ENCODE data around the gene NPLOC4.
A peak's percentile ranks its signal among the peaks of the same experiment; 100 is the strongest.
"Not testable (repeated sequence)": the region's sequence is repeated elsewhere in the genome, so short reads cannot be mapped to it uniquely, and the experiment has no call there.

NPLOC4 gene

GRCh38 chr17:81636505-81637288, at the start of gene NPLOC4, which contains the start of gene TSPAN10:
TSS of gene NPLOC4 (minus strand) at chr17:81637112. CDS start at chr17:81636930, 182 bp downstream.
TSS of gene TSPAN10 (plus strand) at chr17:81637196. CDS start at chr17:81642413, 5,217 bp downstream.
- Mint-ChIP-seq H3K27me3 (no peaks in the 10 kb centered on the region), H3K9me3 (no peaks in the 10 kb centered on the region), H3K4me1 (peaks cover 17% of the 10 kb centered on the region), H3K4me3 (peak within 1 kb of the TSS; percentile 93), H3K27ac (ENCODE audit: low read depth) (peak within 1 kb of the TSS; percentile 96), H3K36me3 (ENCODE audit: insufficient read depth) (peaks cover 8% of the 10 kb centered on the region)
- peak; percentile 63 to 69 for DNase-seq (ENCODE audit: low spot score in 2 of 2)
- ATAC-seq (replicated peaks; ENCODE audit: extremely low read depth, poor library complexity, severe bottlenecking): peak; percentile 86

- H3K27ac Mint-ChIP-seq (ENCODE audit: low read depth): no peak overlapping the region
- ATAC-seq (replicated peaks; ENCODE audit: extremely low read depth, poor library complexity, severe bottlenecking) (no peak), DNase-seq (ENCODE audit: low spot score in 2 of 2) (no peak)
- no peaks in the 10 kb centered on the region for H3K27me3 Mint-ChIP-seq
- H3K36me3 Mint-ChIP-seq (ENCODE audit: insufficient read depth): peaks cover 30% of the 10 kb centered on the region
- H3K4me1 Mint-ChIP-seq: peaks cover 54% of the 10 kb centered on the region
- H3K4me3 Mint-ChIP-seq: no peak overlapping the region
- no peaks in the 10 kb centered on the region for H3K9me3 Mint-ChIP-seq
Observed at GRCh38 chr17:81686614-81687013, 49.7 kb upstream of the NPLOC4 start.

GRCh38 chr17:81685108-81685507, 48.2 kb upstream of the NPLOC4 start:
- no peak for DNase-seq (ENCODE audit: low spot score in 2 of 2)
- no peak for ATAC-seq (replicated peaks; ENCODE audit: extremely low read depth, poor library complexity, severe bottlenecking)
- Mint-ChIP-seq H3K36me3 (ENCODE audit: insufficient read depth) (peaks cover 29% of the 10 kb centered on the region), H3K27me3 (no peaks in the 10 kb centered on the region), H3K9me3 (no peaks in the 10 kb centered on the region), H3K4me3 (peak overlapping the region; percentile 94), H3K27ac (ENCODE audit: low read depth) (peak overlapping the region; percentile 67), H3K4me1 (peaks cover 53% of the 10 kb centered on the region)

- ATAC-seq (replicated peaks; ENCODE audit: extremely low read depth, poor library complexity, severe bottlenecking) (no peak), DNase-seq (ENCODE audit: low spot score in 2 of 2) (no peak)
- Mint-ChIP-seq H3K27me3 (no peaks in the 10 kb centered on the region), H3K9me3 (no peaks in the 10 kb centered on the region), H3K27ac (ENCODE audit: low read depth) (peak overlapping the region; percentile 67), H3K4me1 (peaks cover 47% of the 10 kb centered on the region), H3K4me3 (peak overlapping the region; percentile 94), H3K36me3 (ENCODE audit: insufficient read depth) (peaks cover 30% of the 10 kb centered on the region)
Observed at GRCh38 chr17:81684442-81684911, 47.6 kb upstream of the NPLOC4 start.

DNA sequence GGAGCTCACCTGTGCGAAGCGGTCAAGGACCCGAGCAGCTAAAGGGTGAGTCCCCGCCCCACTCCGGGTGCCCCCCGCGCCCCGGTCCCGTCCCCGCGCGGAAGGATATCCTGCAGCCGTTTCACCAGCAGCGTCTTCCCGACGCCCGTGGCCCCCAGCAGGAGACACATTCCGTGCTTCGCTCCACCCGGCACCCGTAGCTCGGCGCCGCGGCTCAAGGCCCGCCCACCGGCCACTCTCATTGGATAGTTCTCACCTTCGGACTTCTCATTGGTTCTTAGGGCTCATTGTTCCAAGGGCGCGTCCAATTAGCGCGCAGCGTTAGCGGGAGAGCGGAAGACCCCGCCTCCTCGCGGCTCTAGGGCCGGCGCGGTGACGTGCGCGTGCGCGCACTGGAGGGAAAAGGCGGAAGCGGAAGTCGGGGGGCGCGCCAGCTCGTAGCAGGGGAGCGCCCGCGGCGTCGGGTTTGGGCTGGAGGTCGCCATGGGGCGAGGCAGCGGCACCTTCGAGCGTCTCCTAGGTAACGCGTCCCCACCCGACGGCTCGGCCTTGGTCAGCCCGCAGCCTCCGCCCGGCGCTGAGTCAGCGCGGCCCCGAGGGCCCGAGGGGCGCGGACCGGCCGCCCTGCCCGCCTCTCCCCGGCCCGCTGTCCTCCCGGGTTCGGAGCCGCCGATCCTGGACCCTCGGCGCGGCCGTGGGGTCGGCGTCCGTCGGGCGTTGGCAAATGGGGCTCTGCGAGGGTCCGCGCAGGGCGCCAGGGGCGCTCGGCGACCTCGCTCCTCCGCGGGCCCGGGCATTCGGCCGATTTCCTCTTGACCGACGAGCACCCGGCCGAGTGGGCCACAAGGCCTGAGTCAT, 46.9 kb upstream of the NPLOC4 start, which contains the start of the genes ARL16 and HGS:
TSS of gene ARL16 (minus strand) at position 214 of the 858 bp plus-strand sequence. CDS start at position 170, 44 bp downstream.
TSS of gene HGS (plus strand) at position 428 of the 858 bp plus-strand sequence. CDS start at position 484, 56 bp downstream.
- H3K9me3 Mint-ChIP-seq: no peaks in the 10 kb centered on the region
- peak within 1 kb of the TSS; percentile 94 for H3K4me3 Mint-ChIP-seq
- ATAC-seq (replicated peaks; ENCODE audit: extremely low read depth, poor library complexity, severe bottlenecking) (peak; percentile 99), DNase-seq (ENCODE audit: low spot score in 2 of 2) (peak; percentile 95 to 98)
- peak within 1 kb of the TSS; percentile 75 for H3K27ac Mint-ChIP-seq (ENCODE audit: low read depth)
- H3K4me1 Mint-ChIP-seq: peaks cover 40% of the 10 kb centered on the region
- peaks cover 27% of the 10 kb centered on the region for H3K36me3 Mint-ChIP-seq (ENCODE audit: insufficient read depth)
- no peaks in the 10 kb centered on the region for H3K27me3 Mint-ChIP-seq

DNA sequence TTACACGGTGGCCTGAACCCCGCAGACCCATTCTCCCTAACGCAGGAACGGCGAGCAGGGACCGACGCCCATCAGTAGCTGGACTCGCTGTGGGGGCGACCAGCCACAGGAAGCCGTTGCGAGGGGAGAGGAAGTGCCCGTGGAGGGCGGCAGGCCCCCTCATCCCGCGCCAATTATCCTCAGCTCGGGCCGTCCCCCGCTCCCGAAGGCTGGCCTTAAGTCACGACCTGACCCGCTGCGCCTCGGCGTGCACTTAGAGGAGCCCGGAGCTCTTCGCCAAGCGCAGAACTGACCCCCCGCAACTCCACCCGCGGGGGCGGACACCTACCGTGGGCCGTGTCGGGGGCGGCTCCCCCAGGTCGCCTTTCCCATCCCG, 46.3 kb upstream of the NPLOC4 start:
- peak overlapping the region; percentile 94 for H3K4me3 Mint-ChIP-seq
- peaks cover 26% of the 10 kb centered on the region for H3K36me3 Mint-ChIP-seq (ENCODE audit: insufficient read depth)
- no peaks in the 10 kb centered on the region for H3K27me3 Mint-ChIP-seq
- peak overlapping the region; percentile 75 for H3K27ac Mint-ChIP-seq (ENCODE audit: low read depth)
- peaks cover 37% of the 10 kb centered on the region for H3K4me1 Mint-ChIP-seq
- peak; percentile 19 for ATAC-seq (replicated peaks; ENCODE audit: extremely low read depth, poor library complexity, severe bottlenecking)
- H3K9me3 Mint-ChIP-seq: no peaks in the 10 kb centered on the region
- DNase-seq (ENCODE audit: low spot score in 2 of 2): no peak

- H3K27me3 Mint-ChIP-seq: no peaks in the 10 kb centered on the region
- ATAC-seq (replicated peaks; ENCODE audit: extremely low read depth, poor library complexity, severe bottlenecking) (no peak), DNase-seq (ENCODE audit: low spot score in 2 of 2) (no peak)
- peaks cover 24% of the 10 kb centered on the region for H3K36me3 Mint-ChIP-seq (ENCODE audit: insufficient read depth)
- peak overlapping the region; percentile 94 for H3K4me3 Mint-ChIP-seq
- no peaks in the 10 kb centered on the region for H3K9me3 Mint-ChIP-seq
- peaks cover 37% of the 10 kb centered on the region for H3K4me1 Mint-ChIP-seq
- H3K27ac Mint-ChIP-seq (ENCODE audit: low read depth): no peak overlapping the region
Observed at GRCh38 chr17:81682565-81683207, 45.8 kb upstream of the NPLOC4 start.

- DNase-seq (ENCODE audit: low spot score in 2 of 2) (no peak), ATAC-seq (replicated peaks; ENCODE audit: extremely low read depth, poor library complexity, severe bottlenecking) (no peak)
- peaks cover 21% of the 10 kb centered on the region for H3K36me3 Mint-ChIP-seq (ENCODE audit: insufficient read depth)
- no peaks in the 10 kb centered on the region for H3K27me3 Mint-ChIP-seq
- H3K9me3 Mint-ChIP-seq: no peaks in the 10 kb centered on the region
- peaks cover 32% of the 10 kb centered on the region for H3K4me1 Mint-ChIP-seq
- H3K4me3 Mint-ChIP-seq: no peak overlapping the region
- H3K27ac Mint-ChIP-seq (ENCODE audit: low read depth): no peak overlapping the region
Observed at GRCh38 chr17:81681672-81682071, 44.8 kb upstream of the NPLOC4 start.

GRCh38 chr17:81680150-81680549, 43.2 kb upstream of the NPLOC4 start:
- H3K36me3 Mint-ChIP-seq (ENCODE audit: insufficient read depth): peaks cover 12% of the 10 kb centered on the region
- no peak overlapping the region for H3K4me3 Mint-ChIP-seq
- ATAC-seq (replicated peaks; ENCODE audit: extremely low read depth, poor library complexity, severe bottlenecking) (no peak), DNase-seq (ENCODE audit: low spot score in 2 of 2) (no peak)
- no peak overlapping the region for H3K27ac Mint-ChIP-seq (ENCODE audit: low read depth)
- no peaks in the 10 kb centered on the region for H3K27me3 Mint-ChIP-seq
- peaks cover 30% of the 10 kb centered on the region for H3K4me1 Mint-ChIP-seq
- no peaks in the 10 kb centered on the region for H3K9me3 Mint-ChIP-seq

GRCh38 chr17:81676906-81677305, 40.0 kb upstream of the NPLOC4 start:
- Mint-ChIP-seq H3K27ac (ENCODE audit: low read depth) (no peak overlapping the region), H3K36me3 (ENCODE audit: insufficient read depth) (peaks cover 7% of the 10 kb centered on the region), H3K4me1 (peaks cover 7% of the 10 kb centered on the region), H3K4me3 (no peak overlapping the region), H3K27me3 (no peaks in the 10 kb centered on the region), H3K9me3 (no peaks in the 10 kb centered on the region)
- DNase-seq (ENCODE audit: low spot score in 2 of 2) (no peak), ATAC-seq (replicated peaks; ENCODE audit: extremely low read depth, poor library complexity, severe bottlenecking) (no peak)

DNA sequence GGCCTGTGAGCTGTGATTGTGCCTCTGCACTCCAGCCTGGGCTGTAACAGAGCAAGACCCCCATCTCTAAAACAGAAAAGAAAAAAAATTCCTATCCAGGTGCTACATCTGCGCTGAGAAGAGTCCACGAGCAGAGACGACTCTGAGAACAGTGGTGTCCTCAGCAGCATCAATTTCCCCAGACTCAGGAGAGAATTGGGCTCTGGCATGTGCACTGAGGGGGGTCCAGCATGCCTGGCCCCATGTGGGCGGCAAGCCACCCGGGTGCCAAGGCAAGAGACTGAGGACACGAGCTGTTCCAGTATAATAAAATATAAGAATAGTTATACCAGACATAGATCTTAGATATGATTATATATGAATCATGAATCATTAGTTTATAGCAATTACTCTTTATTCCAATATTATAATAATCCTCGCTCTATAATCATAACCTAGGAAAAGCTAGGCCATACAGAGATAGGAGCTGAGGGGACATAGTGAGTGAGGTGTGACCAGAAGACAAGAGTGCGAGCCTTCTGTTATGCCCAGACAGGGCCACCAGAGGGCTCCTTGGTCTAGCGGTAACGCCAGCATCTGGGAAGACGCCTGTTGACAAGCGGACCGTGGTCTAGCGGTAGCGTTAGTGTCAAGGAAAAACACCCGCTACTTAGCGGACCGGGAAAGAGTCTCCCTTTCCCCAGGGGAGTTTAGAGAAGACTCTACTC, 38.8 kb upstream of the NPLOC4 start:
- ATAC-seq (replicated peaks; ENCODE audit: extremely low read depth, poor library complexity, severe bottlenecking); H3K27ac Mint-ChIP-seq (ENCODE audit: low read depth): not testable (repeated sequence)
- H3K36me3 Mint-ChIP-seq (ENCODE audit: insufficient read depth): peaks cover 12% of the 10 kb centered on the region

More for the DNA sequence above, 38.8 kb upstream of the NPLOC4 start:
- DNase-seq (ENCODE audit: low spot score in 2 of 2); H3K27me3 Mint-ChIP-seq; H3K9me3 Mint-ChIP-seq; H3K4me1 Mint-ChIP-seq; H3K4me3 Mint-ChIP-seq: not testable (repeated sequence)

Data from central memory CD8-positive, alpha-beta T cell (primary cell).